Nephron (organoid): ENCODE results near the gene KMT2C.
"Not testable (repeated sequence)": the region's sequence is repeated elsewhere in the genome, so short reads cannot be mapped to it uniquely, and the experiment has no call there.

ENCODE experiments used
- H3K27ac Mint-ChIP-seq, 3 experiments: 2 replicates each; pipeline ENCODE4 v1.8.0; 2020; ENCODE audit warnings: mixed read lengths in 3 of 3, mild to moderate bottlenecking in 2 of 3, moderate library complexity in 1 of 3
- H3K27me3 Mint-ChIP-seq: 2 replicates; pipeline ENCODE4 v1.8.0; 2021; ENCODE audit warnings: low read depth, mild to moderate bottlenecking, moderate library complexity, mixed read lengths
- H3K36me3 Mint-ChIP-seq: 2 replicates; pipeline ENCODE4 v1.8.0; 2020; ENCODE audit warnings: low read depth, mixed read lengths
- H3K4me1 Mint-ChIP-seq: 2 replicates; pipeline ENCODE4 v1.8.0; 2020; ENCODE audit warnings: mixed read lengths
- H3K4me3 Mint-ChIP-seq, 3 experiments: 2 replicates each; pipeline ENCODE4 v1.8.0; 2020; ENCODE audit warnings: mild to moderate bottlenecking in 3 of 3, mixed read lengths in 3 of 3, moderate library complexity in 2 of 3
- H3K9me3 Mint-ChIP-seq: 2 replicates; pipeline ENCODE4 v1.8.0; 2020; ENCODE audit warnings: mixed read lengths
- CTCF ChIP-seq, 3 experiments: fragments of 200-600 bp; sonication (generic); IDR thresholded peaks; one replicate each; pipeline ENCODE4 v1.5.0; 2021; ENCODE audit warnings: antibody characterized with exemption in 3 of 3; ENCODE audit not compliant: unreplicated experiment in 3 of 3

The KMT2C gene

GRCh38 chr7:152414779-152415178 lies 21.0 kb downstream of the KMT2C start:
- Mint-ChIP-seq H3K27ac (no peak overlapping the region), H3K27me3 (no peaks in the 10 kb centered on the region), H3K4me1 (peaks cover 18% of the 10 kb centered on the region), H3K4me3 (no peak overlapping the region), H3K36me3 (peaks cover 21% of the 10 kb centered on the region), H3K9me3 (peaks cover 9% of the 10 kb centered on the region)
- TF ChIP-seq CTCF (IDR thresholded peaks at IDR 0.05; ENCODE audit: unreplicated experiment in 3 of 3): no peak

- peak overlapping the region; percentile 54 to 78 (median 61) for H3K27ac Mint-ChIP-seq
- peaks cover 18% of the 10 kb centered on the region for H3K4me1 Mint-ChIP-seq
These were observed 24.4 kb downstream of the KMT2C start for GRCh38 chr7:152411389-152411788.

GRCh38 chr7:152406491-152406890 lies 29.3 kb downstream of the KMT2C start:
- no peaks in the 10 kb centered on the region for H3K27me3 Mint-ChIP-seq
- H3K27ac Mint-ChIP-seq: no peak overlapping the region
- peaks cover 11% of the 10 kb centered on the region for H3K9me3 Mint-ChIP-seq
- no peak overlapping the region for H3K4me3 Mint-ChIP-seq
- H3K36me3 Mint-ChIP-seq: peaks cover 24% of the 10 kb centered on the region
- no peak for TF ChIP-seq CTCF (IDR thresholded peaks at IDR 0.05; ENCODE audit: unreplicated experiment in 3 of 3)
- peaks cover 5% of the 10 kb centered on the region for H3K4me1 Mint-ChIP-seq

More at GRCh38 chr7:152411389-152411788, 24.4 kb downstream of the KMT2C start:
- TF ChIP-seq CTCF (IDR thresholded peaks at IDR 0.05; ENCODE audit: unreplicated experiment in 3 of 3): no peak
- peaks cover 12% of the 10 kb centered on the region for H3K36me3 Mint-ChIP-seq
- peak overlapping the region; percentile 69 to 76 (median 70) for H3K4me3 Mint-ChIP-seq
- H3K9me3 Mint-ChIP-seq: peaks cover 10% of the 10 kb centered on the region
- H3K27me3 Mint-ChIP-seq: no peaks in the 10 kb centered on the region

- H3K27me3 Mint-ChIP-seq, H3K4me3 Mint-ChIP-seq, H3K4me1 Mint-ChIP-seq, H3K27ac Mint-ChIP-seq: not testable (repeated sequence)
- Mint-ChIP-seq H3K9me3 (peaks cover 11% of the 10 kb centered on the region), H3K36me3 (peaks cover 24% of the 10 kb centered on the region)
These were observed 29.8 kb downstream of the KMT2C start for GRCh38 chr7:152406030-152406429.

DNA sequence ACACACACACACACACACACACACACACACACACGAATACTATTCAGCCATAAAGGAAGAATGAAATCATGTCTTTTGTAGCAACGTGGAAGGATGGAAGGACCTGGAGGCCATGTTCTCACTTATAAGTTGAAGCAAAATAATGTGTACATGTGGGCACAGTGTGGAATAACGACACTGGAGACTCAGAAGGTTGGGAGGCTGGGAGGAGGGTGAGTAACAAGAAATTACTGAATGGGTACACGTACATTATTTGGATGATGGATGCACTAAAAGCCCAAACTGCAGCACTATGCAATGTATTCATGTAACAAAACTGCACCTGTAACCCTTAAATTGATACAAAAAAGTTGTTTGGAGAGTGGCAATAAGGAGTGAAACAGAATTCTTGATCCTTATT lies 32.1 kb downstream of the KMT2C start:
- Mint-ChIP-seq H3K4me1 (no peaks in the 10 kb centered on the region), H3K36me3 (peaks cover 31% of the 10 kb centered on the region), H3K27ac (no peak overlapping the region), H3K9me3 (peaks cover 16% of the 10 kb centered on the region), H3K4me3 (no peak overlapping the region), H3K27me3 (no peaks in the 10 kb centered on the region)
- TF ChIP-seq CTCF (IDR thresholded peaks at IDR 0.05; ENCODE audit: unreplicated experiment in 3 of 3): no peak

GRCh38 chr7:152402384-152403250 lies 33.2 kb downstream of the KMT2C start:
- Mint-ChIP-seq H3K9me3 (peaks cover 16% of the 10 kb centered on the region), H3K4me1 (no peaks in the 10 kb centered on the region), H3K4me3 (no peak overlapping the region), H3K27ac (no peak overlapping the region), H3K27me3 (no peaks in the 10 kb centered on the region), H3K36me3 (peaks cover 31% of the 10 kb centered on the region)
- no peak for TF ChIP-seq CTCF (IDR thresholded peaks at IDR 0.05; ENCODE audit: unreplicated experiment in 3 of 3)
